HG02759 (cell line): ENCODE data around the gene LRP2BP.

Experiments
- ATAC-seq: cut with Tn5 transposase; IDR thresholded peaks from one replicate; pipeline ENCODE4 v1.9.1; 2021; ENCODE audit warnings: mild to moderate bottlenecking, moderate library complexity; ENCODE audit not compliant: unreplicated experiment

Gene LRP2BP

GRCh38 chr4:185362570-185362969 is 33.2 kb downstream of the LRP2BP start:
- ATAC-seq: peak; percentile 70

- no peak for ATAC-seq
Observed at GRCh38 chr4:185361872-185362271, 33.9 kb downstream of the LRP2BP start.

DNA sequence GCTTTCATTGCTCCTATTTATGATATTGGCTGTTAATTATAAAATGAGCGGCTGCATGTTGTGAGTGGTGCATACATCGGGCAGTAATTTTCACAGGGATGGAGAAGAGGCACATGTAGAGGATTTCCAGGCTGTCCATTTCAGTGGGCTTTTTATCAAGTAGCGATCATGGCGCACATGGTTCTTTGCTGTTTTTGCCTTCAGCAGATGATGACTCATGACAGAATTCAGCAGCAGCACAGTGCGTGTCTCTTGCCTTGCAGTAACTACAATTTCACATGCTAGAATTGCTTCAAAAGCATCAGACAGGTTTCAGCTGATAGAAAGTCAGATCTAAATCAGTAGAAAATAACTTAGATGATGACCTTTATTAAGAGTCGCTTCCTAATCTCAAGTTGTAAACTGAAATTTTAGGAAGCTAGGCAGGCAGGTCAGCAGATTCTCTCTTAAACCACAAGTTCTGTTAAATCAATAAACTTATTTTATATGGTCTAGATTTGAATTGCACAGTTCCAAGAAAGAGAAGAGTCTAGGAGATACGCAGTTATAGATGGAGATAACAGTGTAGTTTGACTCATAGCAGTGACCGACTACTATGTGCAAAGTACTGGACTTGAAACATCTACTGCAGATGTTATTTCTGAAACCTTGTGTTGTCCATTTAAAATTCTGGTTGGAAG is 35.8 kb downstream of the LRP2BP start:
- no peak for ATAC-seq

DNA sequence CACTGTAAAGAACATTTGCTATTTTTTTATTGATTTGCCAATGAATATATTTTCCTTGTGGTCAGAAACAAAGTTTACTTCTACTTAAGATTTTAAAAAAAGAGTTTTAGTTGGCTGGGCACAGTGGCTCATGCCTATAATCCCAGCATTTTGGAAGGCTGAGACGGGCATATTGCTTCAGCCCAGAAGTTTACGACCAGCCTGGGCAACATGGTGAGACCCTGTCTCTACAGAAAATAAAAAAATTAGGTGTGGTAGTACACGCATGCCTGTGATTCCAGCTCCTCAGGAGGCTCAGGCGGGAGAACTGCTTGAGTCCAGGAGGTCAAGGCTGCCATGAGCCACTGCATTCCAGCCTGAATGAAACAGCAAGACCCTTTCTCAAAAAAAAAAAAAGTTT is 36.8 kb downstream of the LRP2BP start:
- ATAC-seq: no peak

- ATAC-seq: no peak
Observed at GRCh38 chr4:185358514-185358913, 37.2 kb downstream of the LRP2BP start.

- no peak for ATAC-seq
Observed at GRCh38 chr4:185357733-185358440, 37.8 kb downstream of the LRP2BP start.

GRCh38 chr4:185357211-185357610 is 38.5 kb downstream of the LRP2BP start:
- ATAC-seq: no peak

- ATAC-seq: no peak
Observed at GRCh38 chr4:185352741-185353140, 43.0 kb downstream of the LRP2BP start.

GRCh38 chr4:185352202-185352601 is 43.5 kb downstream of the LRP2BP start:
- no peak for ATAC-seq

DNA sequence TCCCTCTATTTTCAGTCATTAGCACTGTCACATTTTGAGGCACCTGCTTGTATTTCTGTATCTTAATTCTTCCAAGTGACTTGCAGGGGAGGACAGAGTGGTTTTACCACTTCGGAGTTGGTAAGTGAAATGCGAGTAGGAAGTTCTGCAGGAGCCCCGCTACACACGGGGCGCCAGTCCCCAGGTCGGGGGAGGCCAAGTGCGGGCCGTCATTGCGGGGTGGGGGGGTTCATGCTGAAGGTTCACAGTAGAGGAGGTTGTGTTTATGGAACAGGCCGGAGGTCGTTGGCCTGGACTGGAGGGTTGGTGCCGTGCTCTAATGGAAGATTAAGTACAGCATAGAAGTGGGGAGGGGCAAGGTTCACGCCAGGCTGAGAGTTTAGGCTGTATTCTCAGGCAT is 44.0 kb downstream of the LRP2BP start:
- ATAC-seq: no peak

GRCh38 chr4:185346975-185347601 is 48.6 kb downstream of the LRP2BP start:
- ATAC-seq: no peak

- ATAC-seq: peak; percentile 59
Observed at GRCh38 chr4:185344743-185345538, 50.8 kb downstream of the LRP2BP start.

- ATAC-seq: no peak
Observed at GRCh38 chr4:185343726-185344581, 51.8 kb downstream of the LRP2BP start.

- no peak for ATAC-seq
Observed at GRCh38 chr4:185341841-185342240, 53.9 kb downstream of the LRP2BP start.

DNA sequence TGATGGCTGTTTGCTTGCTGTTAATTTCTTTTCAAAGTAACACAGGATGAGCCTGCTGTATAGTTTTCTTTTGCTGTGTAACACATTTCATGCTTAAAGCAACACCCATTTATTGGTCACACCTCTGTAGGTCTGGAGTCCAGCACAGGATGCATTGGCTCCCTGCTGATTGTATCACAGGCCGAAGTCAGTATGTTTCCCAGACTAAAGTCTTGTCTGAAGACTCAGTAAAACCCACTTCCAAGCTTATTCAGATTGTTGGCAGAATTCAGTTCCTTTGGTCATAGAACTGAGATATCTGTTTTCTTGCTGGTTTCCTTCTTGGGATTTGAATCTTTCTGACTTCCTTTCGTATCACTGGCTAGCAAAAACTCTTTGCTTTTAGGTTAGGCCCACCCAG is 54.3 kb downstream of the LRP2BP start:
- ATAC-seq: no peak

DNA sequence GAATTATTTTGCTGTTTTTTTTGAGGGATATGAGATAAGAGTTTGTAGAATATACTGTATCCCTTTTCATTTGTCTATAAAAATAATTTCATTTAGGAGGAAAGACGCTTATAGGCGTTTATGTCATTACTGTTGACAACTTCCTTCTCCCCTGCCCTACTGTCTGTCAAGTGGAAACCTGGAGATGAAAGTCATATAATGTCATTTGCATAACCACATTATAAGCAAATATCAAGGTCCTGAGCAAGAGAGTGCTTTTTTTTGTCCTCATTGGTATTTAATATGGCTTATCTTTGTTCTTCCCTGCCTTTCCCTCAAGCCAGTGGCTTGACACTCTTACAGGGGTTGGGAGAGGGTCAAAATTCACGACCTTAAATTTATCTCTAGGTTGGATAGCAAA is 55.8 kb downstream of the LRP2BP start:
- ATAC-seq: no peak

DNA sequence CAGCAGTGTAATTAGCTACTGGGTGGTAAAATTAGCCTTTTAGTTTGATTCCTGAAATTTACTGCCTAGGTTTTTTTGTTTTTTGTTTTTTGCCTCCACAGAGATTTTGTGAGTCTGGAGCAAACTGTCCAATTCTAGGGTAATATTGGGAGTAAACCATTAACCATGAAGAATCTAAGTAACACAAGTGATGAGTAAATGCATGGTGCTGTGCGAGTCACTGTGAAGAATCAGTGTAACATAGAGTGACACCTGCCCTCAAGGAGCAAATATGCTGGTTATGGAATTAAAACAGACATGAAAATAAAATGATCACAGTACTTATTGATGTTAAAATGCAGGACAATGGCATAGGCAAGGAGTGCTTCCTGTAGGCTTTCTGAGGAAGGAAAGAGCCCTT is 60.1 kb downstream of the LRP2BP start:
- no peak for ATAC-seq

GRCh38 chr4:185334326-185334725 is 61.4 kb downstream of the LRP2BP start:
- ATAC-seq: no peak

GRCh38 chr4:185332575-185333464 is 62.9 kb downstream of the LRP2BP start:
- peak; percentile 68 for ATAC-seq
